ENCODE results near the gene NLRP12. TPM values are rescaled to one million over a fixed set of nuclear protein-coding genes. Genes with fewer than 3 reads are reported as not detected.

The NLRP12 gene
- total RNA-seq, 4 donors from 2014 or later, result 0.11 to 0.59 (median 0.27) TPM; not detected in 1

- H3K4me1 ChIP-seq, result peaks cover 11 to 26% of the 10 kb centered on the region in 2 donors
- H3K9me3 ChIP-seq, result no peaks in the 10 kb centered on the region
- peak overlapping the region; percentile 22 to 96 (median 60) for H3K4me3 ChIP-seq (replicated peaks in 1 of 3)
- TF ChIP-seq, protein P1, sequence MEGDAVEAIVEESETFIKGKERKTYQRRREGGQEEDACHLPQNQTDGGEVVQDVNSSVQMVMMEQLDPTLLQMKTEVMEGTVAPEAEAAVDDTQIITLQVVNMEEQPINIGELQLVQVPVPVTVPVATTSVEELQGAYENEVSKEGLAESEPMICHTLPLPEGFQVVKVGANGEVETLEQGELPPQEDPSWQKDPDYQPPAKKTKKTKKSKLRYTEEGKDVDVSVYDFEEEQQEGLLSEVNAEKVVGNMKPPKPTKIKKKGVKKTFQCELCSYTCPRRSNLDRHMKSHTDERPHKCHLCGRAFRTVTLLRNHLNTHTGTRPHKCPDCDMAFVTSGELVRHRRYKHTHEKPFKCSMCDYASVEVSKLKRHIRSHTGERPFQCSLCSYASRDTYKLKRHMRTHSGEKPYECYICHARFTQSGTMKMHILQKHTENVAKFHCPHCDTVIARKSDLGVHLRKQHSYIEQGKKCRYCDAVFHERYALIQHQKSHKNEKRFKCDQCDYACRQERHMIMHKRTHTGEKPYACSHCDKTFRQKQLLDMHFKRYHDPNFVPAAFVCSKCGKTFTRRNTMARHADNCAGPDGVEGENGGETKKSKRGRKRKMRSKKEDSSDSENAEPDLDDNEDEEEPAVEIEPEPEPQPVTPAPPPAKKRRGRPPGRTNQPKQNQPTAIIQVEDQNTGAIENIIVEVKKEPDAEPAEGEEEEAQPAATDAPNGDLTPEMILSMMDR (IDR thresholded peaks at IDR 0.05), result peak in 5 of 6 experiments; percentile 17 to 54 (median 39)
- peak; percentile 6 to 80 for TF ChIP-seq POLR2A (IDR thresholded peaks at IDR 0.05)
- H3K27ac ChIP-seq, result peak overlapping the region; percentile 78 to 97 (median 84)
- 0% methylated on average over 4 to 9 of the region's 75 CpGs for WGBS, 2 donors
- peak; percentile 86 to 90 for DNase-seq
- intact Hi-C loops (cut with DNase I), result no loop called here
- H3K27me3 ChIP-seq, result no peaks in the 10 kb centered on the region
- H3K36me3 ChIP-seq, result peaks cover 9 to 10% of the 10 kb centered on the region in 2 donors
Measured at GRCh38 chr19:53868892-53869804, 45.0 kb upstream of the NLRP12 start.

DNA sequence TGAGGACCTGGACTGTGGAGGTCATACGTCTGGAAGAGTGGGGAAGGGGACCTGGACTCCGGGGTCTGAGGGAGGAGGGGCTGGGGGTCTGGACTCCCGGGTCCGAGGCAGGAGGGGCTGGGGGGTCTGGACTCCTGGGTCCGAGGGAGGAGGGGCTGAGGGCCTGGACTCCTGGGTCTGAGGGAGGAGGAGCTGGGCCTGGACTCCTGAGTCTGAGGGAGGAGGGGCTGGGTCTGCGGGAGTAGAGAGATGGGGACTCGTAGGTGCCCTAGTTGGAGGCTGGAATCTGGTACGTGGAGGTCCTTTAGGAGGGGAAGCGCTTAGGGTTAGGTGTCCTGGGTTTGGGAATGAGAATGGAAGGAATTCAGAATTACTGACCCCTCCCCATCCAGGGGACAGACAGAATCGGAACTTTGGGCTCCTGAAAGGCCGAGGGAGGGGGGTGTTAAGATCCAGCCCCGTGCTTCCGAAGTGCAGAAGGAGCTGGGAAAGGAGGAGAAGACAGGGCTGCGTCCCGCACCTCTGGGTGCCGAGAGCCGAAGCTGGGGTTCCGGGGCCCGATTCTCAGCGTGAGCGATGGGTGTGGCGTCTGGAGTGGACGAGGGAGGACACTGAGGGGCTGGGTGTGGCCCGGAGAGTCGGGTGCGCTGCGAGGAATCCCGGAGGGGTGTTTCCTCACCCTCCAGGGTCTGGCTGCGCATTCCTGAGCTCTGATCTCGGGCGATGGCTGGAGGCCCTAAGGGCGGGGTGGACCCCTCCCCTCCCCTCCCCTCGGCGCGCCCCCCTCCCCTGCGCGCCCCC is 44.2 kb upstream of the NLRP12 start:
- Histone ChIP-seq H3K36me3 (peaks cover under 1 to 2% of the 10 kb centered on the region in 2 donors), H3K27me3 (no peaks in the 10 kb centered on the region), H3K4me1 (peaks cover 11 to 26% of the 10 kb centered on the region in 2 donors), H3K27ac (peak overlapping the region; percentile 78 to 97 (median 84)), H3K9me3 (no peaks in the 10 kb centered on the region), H3K4me3 (replicated peaks in 1 of 3) (peak overlapping the region; percentile 22 to 96 (median 60))
- WGBS, 2 donors, result 1% methylated on average over 23 to 27 of the region's 37 CpGs
- intact Hi-C loops (cut with DNase I), result no loop called here
- peak; percentile 50 to 60 for DNase-seq
- peak in 1 of 2 donors; percentile 27 for TF ChIP-seq POLR2A (IDR thresholded peaks at IDR 0.05)
- TF ChIP-seq, protein P1 (IDR thresholded peaks at IDR 0.05), result no peak

GRCh38 chr19:53867225-53868090 is 43.3 kb upstream of the NLRP12 start, which contains the start of gene MYADM:
MYADM (plus strand) TSS chr19:53867883; CDS start chr19:53873530, 5,647 bp downstream.
- peak; percentile 97 to 98 for DNase-seq
- 0 to 2% methylated on average over 15 to 16 of the region's 37 CpGs for WGBS, 2 donors
- no peaks in the 10 kb centered on the region for H3K9me3 ChIP-seq
- TF ChIP-seq, protein P1 (IDR thresholded peaks at IDR 0.05), result no peak
- TF ChIP-seq POLR2A (IDR thresholded peaks at IDR 0.05), result peak; percentile 71
- H3K27ac ChIP-seq, result peak within 1 kb of the TSS; percentile 78 to 97 (median 84)
- H3K4me1 ChIP-seq, result peaks cover 11 to 26% of the 10 kb centered on the region in 2 donors
- no peaks in the 10 kb centered on the region for H3K27me3 ChIP-seq
- intact Hi-C loops (cut with DNase I), result no loop called here
- H3K4me3 ChIP-seq (replicated peaks in 1 of 3), result peak within 1 kb of the TSS; percentile 22 to 96 (median 60)
- no peaks in the 10 kb centered on the region for H3K36me3 ChIP-seq

GRCh38 chr19:53866865-53867224 is 42.7 kb upstream of the NLRP12 start:
- 30 to 32% methylated on average over 11 to 14 of the region's 14 CpGs for WGBS, 2 donors
- DNase-seq, result peak in 1 of 2 donors; percentile 2
- Histone ChIP-seq H3K36me3 (no peaks in the 10 kb centered on the region), H3K4me3 (replicated peaks in 1 of 3) (peak overlapping the region in 1 of 3 donors; percentile 96), H3K4me1 (peaks cover 11 to 26% of the 10 kb centered on the region in 2 donors), H3K9me3 (no peaks in the 10 kb centered on the region), H3K27me3 (no peaks in the 10 kb centered on the region), H3K27ac (peak overlapping the region; percentile 44 to 97 (median 65))
- TF ChIP-seq, protein P1 (IDR thresholded peaks at IDR 0.05), result no peak
- intact Hi-C loops (cut with DNase I), result no loop called here
